NCI-H1048 (cell line): ENCODE measurements around the gene SMIM20.

Source experiments
- DNase-seq: peaks from one replicate; lab custom pipeline; 2025; lab: John Stamatoyannopoulos, UW

Gene SMIM20

DNA sequence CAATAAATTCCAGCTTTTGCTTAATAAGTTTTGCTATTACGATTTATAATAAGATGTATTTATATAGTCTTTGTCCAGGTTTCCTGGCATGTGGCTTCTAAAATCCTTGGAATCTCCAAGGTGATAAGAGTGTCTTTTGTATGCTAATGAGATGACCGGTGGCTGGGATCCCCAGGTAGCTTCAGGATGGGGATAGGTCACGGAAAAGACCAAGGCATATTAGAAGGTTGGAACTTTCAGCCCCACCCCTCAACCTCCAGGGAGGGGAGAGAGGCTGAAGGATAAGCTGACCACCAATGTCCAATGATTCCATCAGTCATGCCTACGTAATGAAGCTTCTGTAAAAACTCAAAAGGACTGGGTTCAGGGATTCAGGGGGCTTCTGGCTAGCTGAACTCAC, 41.7 kb downstream of the SMIM20 start:
- no peak for DNase-seq

DNA sequence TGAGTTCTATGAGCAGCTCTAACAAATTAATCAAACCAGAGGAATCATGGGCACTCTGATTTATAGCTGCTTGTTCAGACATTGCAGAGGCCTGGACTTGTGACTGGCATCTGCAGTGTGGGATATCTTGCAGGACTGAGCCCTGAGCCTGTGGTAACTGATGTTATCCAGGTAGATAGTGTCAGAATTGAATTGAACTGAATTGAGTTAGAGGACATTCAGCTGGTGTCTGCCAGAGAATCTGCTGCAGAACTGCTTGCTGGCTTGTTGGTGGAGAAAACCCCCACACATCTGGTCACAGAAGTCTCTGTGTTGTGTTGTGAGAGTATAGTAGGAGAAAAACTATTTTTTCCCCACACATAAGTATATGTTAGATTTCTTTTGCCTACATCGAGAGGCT, 42.2 kb downstream of the SMIM20 start:
- DNase-seq: no peak

DNA sequence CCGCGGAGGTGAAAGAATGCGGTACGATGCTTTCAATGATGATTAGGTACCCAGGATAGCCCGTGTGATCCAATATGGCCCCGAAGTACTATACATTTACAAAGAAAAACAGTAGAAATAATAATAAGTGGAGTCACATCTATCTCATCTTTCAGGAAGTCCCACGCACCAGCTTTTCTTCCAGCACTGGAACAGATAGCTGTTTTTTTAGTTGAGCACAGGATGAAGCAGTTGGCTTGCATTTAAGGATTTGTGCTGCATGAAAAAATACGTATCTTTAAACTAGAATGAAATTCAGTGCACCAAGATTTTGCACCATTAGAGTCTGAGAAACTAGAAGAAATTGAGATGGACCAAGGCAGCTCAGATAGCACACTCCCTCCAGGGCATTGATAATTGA, 44.1 kb downstream of the SMIM20 start:
- no peak for DNase-seq

DNA sequence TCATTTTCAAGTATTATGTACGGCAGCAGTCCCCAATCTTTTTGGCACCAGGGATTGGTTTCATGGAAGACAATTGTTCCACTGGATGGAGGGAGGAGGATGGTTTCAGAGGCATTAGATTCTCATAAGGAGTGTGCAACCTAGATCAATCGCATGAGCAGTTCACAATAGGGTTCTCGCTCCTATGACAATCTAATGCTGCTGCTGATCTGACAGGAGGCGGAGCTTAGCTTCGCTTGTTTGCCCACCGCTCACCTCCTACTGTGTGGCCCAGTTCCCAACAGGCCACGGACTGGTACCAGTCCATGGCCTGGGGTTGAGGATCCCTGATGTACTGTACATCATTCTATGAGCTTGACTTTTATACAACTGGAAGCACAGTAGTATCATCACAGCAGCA, 48.4 kb downstream of the SMIM20 start:
- DNase-seq: no peak

DNA sequence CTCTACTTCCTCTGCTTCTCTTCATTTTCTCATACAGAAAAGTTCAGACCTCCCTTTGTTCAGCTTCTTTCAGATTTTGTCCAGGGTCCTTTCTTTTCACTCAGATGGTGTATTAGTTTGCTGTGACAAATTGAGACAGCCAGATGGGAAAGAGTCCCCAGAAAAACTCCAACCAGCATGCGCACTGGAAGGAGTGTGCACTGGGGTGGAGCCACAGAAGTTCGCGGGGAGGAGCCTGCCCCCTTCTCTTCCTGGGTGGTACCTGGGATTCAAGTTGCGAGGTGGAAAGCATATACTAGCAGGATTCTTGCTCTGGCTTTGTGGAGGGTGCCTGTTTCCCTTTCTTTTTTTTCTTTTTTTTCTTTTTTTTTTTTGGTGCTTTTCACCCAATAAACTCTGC, 51.6 kb downstream of the SMIM20 start:
- DNase-seq: no peak

DNA sequence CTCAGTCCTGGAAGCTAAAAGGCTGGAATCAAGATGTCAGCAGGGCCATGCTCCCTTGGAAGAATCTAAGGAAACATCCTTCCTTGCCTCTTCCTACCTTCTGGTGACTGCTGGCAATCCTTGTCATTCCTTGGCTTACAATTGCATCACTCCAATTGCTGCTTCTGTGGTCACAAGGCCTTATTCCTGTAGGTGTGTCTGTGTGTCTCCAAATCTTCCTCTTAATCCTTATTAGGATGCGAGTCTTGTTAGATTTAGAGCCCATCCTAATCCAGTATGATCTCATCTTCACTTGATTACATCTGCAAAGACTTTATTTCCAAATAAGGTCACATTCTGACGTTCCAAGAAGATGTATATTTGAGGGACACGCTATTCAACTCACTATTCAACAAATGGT, 52.2 kb downstream of the SMIM20 start:
- no peak for DNase-seq

DNA sequence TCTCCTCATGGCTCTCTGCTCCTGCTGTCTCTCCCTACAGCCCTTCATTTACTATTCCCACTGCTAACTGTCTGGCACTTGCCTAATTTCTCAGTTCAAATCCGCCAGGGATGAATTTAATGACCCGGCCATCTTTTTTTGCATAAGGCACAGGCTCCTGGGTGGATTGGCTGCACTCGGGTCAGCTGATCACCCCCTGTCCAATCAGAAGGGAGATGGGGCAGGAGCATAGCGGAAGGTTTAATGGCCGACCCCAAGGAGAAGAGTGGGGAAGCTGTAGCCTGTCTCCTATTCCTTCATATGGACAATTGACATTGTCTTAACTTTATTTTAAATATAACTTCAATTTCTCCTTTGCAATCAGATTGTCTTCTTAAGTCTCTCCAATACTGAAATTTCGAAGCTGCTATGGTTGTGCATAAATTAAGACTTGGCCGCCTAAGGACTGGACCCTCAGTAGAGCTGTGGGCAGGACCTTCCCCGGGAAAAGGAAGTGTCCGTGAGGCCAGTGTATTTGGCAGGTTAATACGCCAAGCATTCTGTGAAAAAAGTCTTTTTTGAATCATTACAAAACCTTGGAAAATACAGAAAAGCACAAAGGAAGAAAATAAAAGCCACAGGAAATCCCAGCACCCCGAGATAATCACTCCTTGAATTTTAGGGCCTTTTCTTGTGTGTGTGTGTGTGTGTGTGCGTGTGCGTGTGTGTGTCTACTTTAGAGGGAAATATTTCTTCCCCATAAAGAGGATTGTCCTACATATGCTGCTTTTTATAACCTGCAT, 55.5 kb downstream of the SMIM20 start:
- no peak for DNase-seq

DNA sequence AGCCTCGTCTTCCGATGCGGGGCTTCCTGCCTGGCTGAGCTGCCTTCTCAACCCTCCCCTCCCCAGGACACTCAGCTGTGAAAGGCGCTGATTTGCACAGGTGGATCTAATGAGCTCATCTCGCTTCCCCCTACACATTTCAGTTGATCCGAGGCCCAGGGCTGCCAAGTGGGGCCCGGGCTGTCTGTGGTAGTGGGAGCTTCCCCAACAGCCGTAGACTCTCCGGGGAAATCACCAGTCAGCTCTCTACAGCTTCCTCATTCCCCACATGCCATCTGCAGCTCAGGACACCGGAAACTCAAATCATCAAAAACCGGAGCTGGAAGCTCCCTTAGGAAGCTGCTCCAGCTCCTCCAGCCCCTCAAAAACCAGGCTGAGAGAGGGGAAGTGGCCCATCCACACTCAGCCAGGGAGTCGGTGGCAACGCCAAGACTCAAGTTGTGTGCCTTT, 56.2 kb downstream of the SMIM20 start:
- no peak for DNase-seq

DNA sequence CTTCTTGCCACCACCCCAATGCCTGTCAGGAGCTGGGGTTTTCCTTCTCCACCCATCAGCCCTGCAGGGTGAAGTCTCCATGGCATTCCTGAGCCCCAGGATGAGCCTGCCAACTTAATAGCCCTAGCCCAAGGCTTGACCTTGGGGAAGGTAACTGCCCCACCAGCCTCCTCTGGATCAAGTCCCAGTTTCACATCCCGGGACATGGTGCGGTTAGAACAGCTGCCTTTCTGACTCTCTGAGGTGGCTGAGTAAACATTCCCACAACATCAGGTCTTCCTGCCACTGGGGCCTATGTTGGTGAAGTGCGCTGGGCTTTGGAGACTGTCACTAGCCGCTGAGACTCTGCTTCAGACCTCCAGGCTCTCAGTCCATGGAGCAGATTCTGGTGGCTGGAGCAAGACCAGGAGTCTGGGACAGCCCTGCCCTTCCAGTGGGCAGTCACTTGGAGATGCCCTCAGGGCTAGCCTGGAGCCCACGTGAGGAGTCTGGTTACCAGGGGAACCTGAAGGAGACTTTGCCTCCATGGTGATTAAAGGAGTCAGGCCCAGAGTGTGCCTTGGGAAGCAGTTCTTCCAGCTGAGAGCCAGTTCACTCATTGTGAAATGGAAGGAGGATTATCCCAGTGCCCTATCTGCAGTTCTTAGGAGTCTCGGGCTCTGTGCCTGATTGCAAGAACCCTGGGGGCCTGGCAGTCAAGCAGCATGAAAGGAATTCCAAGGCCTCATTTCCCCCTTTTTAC, 56.8 kb downstream of the SMIM20 start:
- DNase-seq: no peak

DNA sequence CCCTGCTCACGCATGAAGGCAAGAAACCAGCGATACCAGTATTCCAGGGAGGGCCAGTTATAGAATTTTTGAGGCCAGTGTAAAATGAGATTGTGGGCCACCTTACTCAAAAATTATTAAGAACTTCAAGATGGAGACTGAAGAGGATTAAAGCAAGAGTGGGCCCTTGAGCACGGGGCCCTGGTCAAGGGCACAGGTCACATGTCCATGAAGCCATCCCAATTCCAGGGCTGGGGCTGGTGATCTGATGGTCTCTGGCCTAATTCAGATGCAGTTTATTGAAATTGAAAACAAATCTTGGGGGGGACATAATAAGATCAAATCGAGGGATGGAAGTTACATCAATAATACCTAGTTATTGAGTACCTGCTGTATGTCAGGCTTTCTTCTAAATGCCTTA, 58.3 kb downstream of the SMIM20 start:
- DNase-seq: no peak

DNA sequence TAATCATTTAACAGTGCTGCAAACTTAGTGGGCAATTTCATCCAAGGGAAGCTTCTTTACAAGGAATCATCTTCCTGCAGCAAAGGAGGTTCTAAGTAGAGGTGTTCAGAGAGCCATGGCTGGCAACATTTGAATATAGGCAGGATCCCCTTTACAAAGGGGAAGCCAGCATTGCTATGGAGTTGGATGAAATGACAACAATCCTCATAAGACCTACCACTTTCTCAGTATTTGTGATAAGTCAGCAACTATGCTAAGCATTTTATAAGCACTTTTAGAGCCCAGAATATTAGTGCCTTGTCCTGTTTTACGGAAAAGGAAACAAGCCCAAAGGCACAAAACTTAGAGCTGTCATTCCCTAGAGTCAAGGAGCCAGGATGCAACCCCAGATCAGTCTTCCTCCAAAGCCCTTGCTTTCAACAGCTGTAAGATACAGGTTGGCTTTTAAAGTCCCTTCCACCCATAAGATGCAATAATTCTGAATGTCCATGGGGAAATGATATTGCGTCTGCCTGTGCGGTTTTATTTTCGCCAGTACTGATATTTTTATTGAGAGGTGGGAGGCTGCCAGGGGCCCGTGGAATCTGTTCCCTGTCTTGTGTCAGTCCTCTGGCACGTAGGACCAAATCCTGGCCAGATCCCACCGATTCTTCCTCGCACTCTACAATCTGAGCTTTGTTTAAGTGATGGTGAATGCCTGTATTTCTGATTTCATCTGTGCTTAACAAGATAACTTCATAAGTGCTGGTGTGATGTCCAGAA, 59.1 kb downstream of the SMIM20 start:
- DNase-seq: no peak

DNA sequence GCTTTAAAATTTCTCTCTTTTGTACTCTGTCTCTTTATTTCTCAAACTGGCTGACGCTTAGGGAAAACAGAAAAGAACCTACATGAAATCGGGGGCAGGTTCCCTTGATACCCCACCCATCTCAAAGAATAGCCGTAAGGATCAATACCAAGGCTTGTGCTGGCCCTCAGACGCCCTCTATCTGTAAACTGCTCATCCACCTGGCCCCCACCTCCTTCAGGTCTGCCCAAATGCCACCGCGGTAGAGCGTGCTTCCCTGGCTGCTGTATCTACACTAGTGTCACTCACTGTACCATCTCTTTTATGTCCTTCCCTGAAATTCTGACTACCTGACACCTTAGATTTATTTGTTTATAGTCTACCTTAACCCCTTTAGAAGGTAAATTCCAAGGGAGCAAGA, 62.8 kb downstream of the SMIM20 start:
- no peak for DNase-seq

DNA sequence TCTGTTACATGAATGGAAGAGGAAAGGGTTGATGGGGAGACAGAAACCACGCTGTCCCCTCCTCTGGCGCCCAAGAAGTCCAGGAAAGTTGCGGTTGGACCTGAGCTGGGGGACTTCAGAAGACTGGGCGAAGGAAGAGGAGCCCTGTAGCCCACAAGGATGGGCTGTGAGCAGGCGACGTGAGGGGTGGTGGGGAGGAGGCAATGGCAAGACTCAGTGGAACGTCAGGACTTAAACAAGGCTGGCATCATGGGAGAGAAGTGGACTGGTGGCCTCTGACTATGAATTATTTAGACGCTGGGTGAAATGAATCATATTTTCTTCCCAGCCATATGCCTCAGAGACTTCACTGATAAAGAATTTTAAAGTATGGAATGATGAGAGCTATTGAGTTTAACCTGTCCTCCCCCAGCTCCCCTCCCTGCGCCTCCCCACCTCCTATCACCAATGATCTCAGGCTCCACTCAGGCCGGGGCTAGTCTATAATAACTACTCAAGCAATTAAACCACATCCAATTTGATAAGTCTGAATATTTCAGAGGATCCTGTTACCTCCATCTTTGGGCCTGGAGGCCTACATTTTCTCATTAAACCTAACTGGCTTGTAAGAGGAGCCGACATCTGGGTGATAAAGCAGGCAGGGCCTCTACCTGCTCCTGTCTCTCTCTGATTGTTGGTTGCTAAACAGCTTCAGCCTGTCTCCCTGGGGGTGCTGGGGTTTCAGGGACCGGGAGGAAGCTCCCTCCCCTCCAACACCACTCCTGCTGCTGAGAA, 63.6 kb downstream of the SMIM20 start:
- DNase-seq: no peak

DNA sequence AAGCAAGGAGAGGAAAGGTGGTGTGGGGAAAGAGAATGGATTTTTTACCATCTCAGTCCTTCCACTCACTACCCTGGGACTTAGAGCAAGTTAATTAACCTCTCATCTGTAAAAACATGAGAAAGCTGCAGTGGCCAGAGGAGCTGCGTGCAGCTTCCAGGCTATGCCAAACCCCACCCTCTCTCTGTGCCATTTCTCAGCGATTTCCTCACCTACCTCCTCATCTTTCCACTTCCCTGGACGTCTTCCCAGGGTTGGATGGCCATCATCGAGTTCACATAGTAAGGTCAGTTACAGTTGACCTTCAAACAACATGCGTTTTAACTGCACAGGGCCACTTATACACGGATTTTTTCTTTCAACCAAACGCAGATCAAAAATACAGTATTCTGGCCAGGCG, 64.3 kb downstream of the SMIM20 start:
- DNase-seq: no peak
